ENCODE results near the gene TUBGCP2.

TUBGCP2 gene

GRCh38 chr10:133252223-133252552, 56.5 kb downstream of the TUBGCP2 start:
- H3K9ac ChIP-seq (ENCODE audit: low read length in 5 of 5): no peak overlapping the region
- H3K4me1 ChIP-seq (ENCODE audit: control insufficient read depth in 5 of 5, insufficient read depth in 5 of 5, low read length in 5 of 5): peaks cover 0 to 8% (median 2%) of the 10 kb centered on the region in 5 donors
- H3K4me3 ChIP-seq (ENCODE audit: low read depth in 1 of 5, low read length in 5 of 5): no peak overlapping the region
- H3K27ac ChIP-seq (ENCODE audit: low read depth, low read length): no peak overlapping the region
- H3K9me3 ChIP-seq (ENCODE audit: control insufficient read depth in 5 of 5, low read length in 5 of 5): no peaks in the 10 kb centered on the region
- peaks cover 21 to 38% (median 36%) of the 10 kb centered on the region in 5 donors for H3K27me3 ChIP-seq (ENCODE audit: control insufficient read depth in 5 of 5, insufficient read depth in 4 of 5, low read length in 5 of 5)
- no peaks in the 10 kb centered on the region for H3K36me3 ChIP-seq (ENCODE audit: control insufficient read depth in 5 of 5, insufficient read depth in 5 of 5, low read length in 5 of 5)

- peaks cover 25 to 39% (median 39%) of the 10 kb centered on the region in 5 donors for H3K27me3 ChIP-seq (ENCODE audit: control insufficient read depth in 5 of 5, insufficient read depth in 4 of 5, low read length in 5 of 5)
Observed at GRCh38 chr10:133251388-133252222, 57.1 kb downstream of the TUBGCP2 start.

DNA sequence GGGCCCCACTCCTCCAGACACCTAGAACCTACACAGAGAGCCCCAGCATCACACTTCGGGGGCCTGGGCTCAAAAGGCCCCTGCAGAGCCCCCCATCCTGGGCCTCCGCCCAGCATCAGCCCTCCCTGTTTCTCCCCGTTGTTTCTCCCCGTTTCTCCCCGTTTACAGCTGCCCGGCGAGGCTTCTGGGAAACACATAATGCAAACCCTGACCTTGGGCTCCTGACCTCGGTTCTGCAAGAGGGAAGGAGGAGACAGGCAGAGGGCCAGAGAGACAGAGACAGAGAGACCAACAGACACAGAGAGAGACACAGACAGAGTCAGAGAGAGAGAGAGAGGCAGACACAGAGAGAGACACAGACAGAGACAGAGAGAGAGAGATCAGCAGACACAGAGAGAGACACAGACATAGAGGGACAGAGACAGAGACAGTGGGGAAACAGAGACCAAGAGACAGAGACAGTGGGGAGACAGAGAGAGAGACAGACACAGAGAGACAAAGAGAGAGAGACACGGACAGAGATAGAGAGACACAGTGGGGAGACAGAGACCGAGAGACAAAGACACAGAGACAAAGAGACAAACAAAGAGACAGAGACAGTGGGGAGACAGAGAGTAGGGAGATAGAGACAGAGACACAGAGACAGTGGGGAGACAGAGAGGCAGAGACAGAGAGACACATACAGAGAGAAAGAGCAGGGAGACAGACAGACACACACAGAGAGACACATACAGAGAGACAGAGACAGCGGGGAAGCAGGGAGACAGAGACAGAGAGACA, 58.5 kb downstream of the TUBGCP2 start:
- Histone ChIP-seq H3K4me1 (ENCODE audit: control insufficient read depth in 5 of 5, insufficient read depth in 5 of 5, low read length in 5 of 5) (peaks cover 0 to 10% (median 0%) of the 10 kb centered on the region in 5 donors), H3K9ac (ENCODE audit: low read length in 5 of 5) (no peak overlapping the region), H3K36me3 (ENCODE audit: control insufficient read depth in 5 of 5, insufficient read depth in 5 of 5, low read length in 5 of 5) (no peaks in the 10 kb centered on the region), H3K27me3 (ENCODE audit: control insufficient read depth in 5 of 5, insufficient read depth in 4 of 5, low read length in 5 of 5) (peaks cover 32 to 51% (median 46%) of the 10 kb centered on the region in 5 donors), H3K27ac (ENCODE audit: low read depth, low read length) (no peak overlapping the region), H3K9me3 (ENCODE audit: control insufficient read depth in 5 of 5, low read length in 5 of 5) (no peaks in the 10 kb centered on the region), H3K4me3 (ENCODE audit: low read depth in 1 of 5, low read length in 5 of 5) (no peak overlapping the region)

More at GRCh38 chr10:133251388-133252222, 57.1 kb downstream of the TUBGCP2 start:
- H3K9me3 ChIP-seq (ENCODE audit: control insufficient read depth in 5 of 5, low read length in 5 of 5): no peaks in the 10 kb centered on the region
- H3K36me3 ChIP-seq (ENCODE audit: control insufficient read depth in 5 of 5, insufficient read depth in 5 of 5, low read length in 5 of 5): no peaks in the 10 kb centered on the region
- H3K27ac ChIP-seq (ENCODE audit: low read depth, low read length): no peak overlapping the region
- H3K9ac ChIP-seq (ENCODE audit: low read length in 5 of 5): no peak overlapping the region
- no peak overlapping the region for H3K4me3 ChIP-seq (ENCODE audit: low read depth in 1 of 5, low read length in 5 of 5)
- peaks cover 0 to 10% (median 0%) of the 10 kb centered on the region in 5 donors for H3K4me1 ChIP-seq (ENCODE audit: control insufficient read depth in 5 of 5, insufficient read depth in 5 of 5, low read length in 5 of 5)

DNA sequence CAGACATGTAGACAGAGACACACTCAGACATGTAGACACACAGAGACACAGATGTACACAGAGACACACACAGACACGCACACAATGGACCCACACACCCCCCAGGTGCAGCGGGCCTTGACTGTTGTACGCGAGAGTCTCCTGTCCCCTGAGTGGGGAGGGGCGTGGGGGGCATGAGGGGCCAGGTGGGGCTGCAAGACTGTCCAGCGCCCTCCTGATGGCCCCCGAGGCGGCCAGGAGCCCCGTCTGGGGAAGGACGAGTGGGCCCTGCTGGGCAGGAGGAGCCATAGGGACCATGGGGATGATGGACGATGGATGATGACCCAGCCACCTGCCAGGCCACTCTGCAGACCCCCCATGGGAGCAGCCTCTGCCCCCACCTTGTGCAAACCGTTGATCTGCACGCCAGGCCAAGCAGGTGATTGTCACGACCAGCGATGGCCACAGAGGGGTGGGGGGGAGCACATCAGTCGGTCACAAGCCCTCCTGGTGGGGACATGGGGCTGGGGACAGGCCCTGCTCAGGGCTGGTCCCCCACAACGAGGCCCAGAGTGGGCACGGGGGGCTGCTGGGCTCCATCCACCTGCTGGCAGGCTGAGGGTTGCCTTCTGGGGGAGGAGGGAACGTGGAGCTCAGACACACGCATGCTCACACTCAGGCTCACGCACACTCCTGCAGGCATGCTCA, 59.4 kb downstream of the TUBGCP2 start:
- Histone ChIP-seq H3K9ac (ENCODE audit: low read length in 5 of 5) (no peak overlapping the region), H3K27me3 (ENCODE audit: control insufficient read depth in 5 of 5, insufficient read depth in 4 of 5, low read length in 5 of 5) (peaks cover 36 to 54% (median 52%) of the 10 kb centered on the region in 5 donors), H3K4me1 (ENCODE audit: control insufficient read depth in 5 of 5, insufficient read depth in 5 of 5, low read length in 5 of 5) (peaks cover 0 to 10% (median 0%) of the 10 kb centered on the region in 5 donors), H3K27ac (ENCODE audit: low read depth, low read length) (no peak overlapping the region), H3K9me3 (ENCODE audit: control insufficient read depth in 5 of 5, low read length in 5 of 5) (no peaks in the 10 kb centered on the region), H3K4me3 (ENCODE audit: low read depth in 1 of 5, low read length in 5 of 5) (no peak overlapping the region), H3K36me3 (ENCODE audit: control insufficient read depth in 5 of 5, insufficient read depth in 5 of 5, low read length in 5 of 5) (no peaks in the 10 kb centered on the region)

GRCh38 chr10:133248334-133248715, 60.3 kb downstream of the TUBGCP2 start:
- H3K9me3 ChIP-seq (ENCODE audit: control insufficient read depth in 5 of 5, low read length in 5 of 5): no peaks in the 10 kb centered on the region
- no peak overlapping the region for H3K9ac ChIP-seq (ENCODE audit: low read length in 5 of 5)
- H3K27me3 ChIP-seq (ENCODE audit: control insufficient read depth in 5 of 5, insufficient read depth in 4 of 5, low read length in 5 of 5): peaks cover 40 to 60% (median 57%) of the 10 kb centered on the region in 5 donors
- H3K4me3 ChIP-seq (ENCODE audit: low read depth in 1 of 5, low read length in 5 of 5): no peak overlapping the region
- no peaks in the 10 kb centered on the region for H3K36me3 ChIP-seq (ENCODE audit: control insufficient read depth in 5 of 5, insufficient read depth in 5 of 5, low read length in 5 of 5)
- H3K27ac ChIP-seq (ENCODE audit: low read depth, low read length): no peak overlapping the region
- H3K4me1 ChIP-seq (ENCODE audit: control insufficient read depth in 5 of 5, insufficient read depth in 5 of 5, low read length in 5 of 5): peaks cover 0 to 6% (median 0%) of the 10 kb centered on the region in 5 donors

- peaks cover 41 to 64% (median 59%) of the 10 kb centered on the region in 5 donors for H3K27me3 ChIP-seq (ENCODE audit: control insufficient read depth in 5 of 5, insufficient read depth in 4 of 5, low read length in 5 of 5)
- H3K9me3 ChIP-seq (ENCODE audit: control insufficient read depth in 5 of 5, low read length in 5 of 5): no peaks in the 10 kb centered on the region
- no peak overlapping the region for H3K27ac ChIP-seq (ENCODE audit: low read depth, low read length)
- peaks cover 0 to 5% (median 0%) of the 10 kb centered on the region in 5 donors for H3K4me1 ChIP-seq (ENCODE audit: control insufficient read depth in 5 of 5, insufficient read depth in 5 of 5, low read length in 5 of 5)
- no peak overlapping the region for H3K9ac ChIP-seq (ENCODE audit: low read length in 5 of 5)
- H3K4me3 ChIP-seq (ENCODE audit: low read depth in 1 of 5, low read length in 5 of 5): no peak overlapping the region
- H3K36me3 ChIP-seq (ENCODE audit: control insufficient read depth in 5 of 5, insufficient read depth in 5 of 5, low read length in 5 of 5): no peaks in the 10 kb centered on the region
Observed at GRCh38 chr10:133247681-133248333, 60.9 kb downstream of the TUBGCP2 start.

GRCh38 chr10:133246236-133246626, 62.4 kb downstream of the TUBGCP2 start:
- Histone ChIP-seq H3K9ac (ENCODE audit: low read length in 5 of 5) (no peak overlapping the region), H3K4me3 (ENCODE audit: low read depth in 1 of 5, low read length in 5 of 5) (no peak overlapping the region), H3K36me3 (ENCODE audit: control insufficient read depth in 5 of 5, insufficient read depth in 5 of 5, low read length in 5 of 5) (no peaks in the 10 kb centered on the region), H3K9me3 (ENCODE audit: control insufficient read depth in 5 of 5, low read length in 5 of 5) (no peaks in the 10 kb centered on the region), H3K27me3 (ENCODE audit: control insufficient read depth in 5 of 5, insufficient read depth in 4 of 5, low read length in 5 of 5) (peaks cover 53 to 70% (median 67%) of the 10 kb centered on the region in 5 donors), H3K27ac (ENCODE audit: low read depth, low read length) (no peak overlapping the region), H3K4me1 (ENCODE audit: control insufficient read depth in 5 of 5, insufficient read depth in 5 of 5, low read length in 5 of 5) (peaks cover 0 to 13% (median 4%) of the 10 kb centered on the region in 5 donors)

GRCh38 chr10:133245439-133246235, 63.0 kb downstream of the TUBGCP2 start:
- Histone ChIP-seq H3K27ac (ENCODE audit: low read depth, low read length) (no peak overlapping the region), H3K36me3 (ENCODE audit: control insufficient read depth in 5 of 5, insufficient read depth in 5 of 5, low read length in 5 of 5) (no peaks in the 10 kb centered on the region), H3K9ac (ENCODE audit: low read length in 5 of 5) (no peak overlapping the region), H3K4me1 (ENCODE audit: control insufficient read depth in 5 of 5, insufficient read depth in 5 of 5, low read length in 5 of 5) (peaks cover 0 to 18% (median 4%) of the 10 kb centered on the region in 5 donors), H3K9me3 (ENCODE audit: control insufficient read depth in 5 of 5, low read length in 5 of 5) (no peaks in the 10 kb centered on the region), H3K27me3 (ENCODE audit: control insufficient read depth in 5 of 5, insufficient read depth in 4 of 5, low read length in 5 of 5) (peaks cover 53 to 74% (median 73%) of the 10 kb centered on the region in 5 donors), H3K4me3 (ENCODE audit: low read depth in 1 of 5, low read length in 5 of 5) (no peak overlapping the region)

DNA sequence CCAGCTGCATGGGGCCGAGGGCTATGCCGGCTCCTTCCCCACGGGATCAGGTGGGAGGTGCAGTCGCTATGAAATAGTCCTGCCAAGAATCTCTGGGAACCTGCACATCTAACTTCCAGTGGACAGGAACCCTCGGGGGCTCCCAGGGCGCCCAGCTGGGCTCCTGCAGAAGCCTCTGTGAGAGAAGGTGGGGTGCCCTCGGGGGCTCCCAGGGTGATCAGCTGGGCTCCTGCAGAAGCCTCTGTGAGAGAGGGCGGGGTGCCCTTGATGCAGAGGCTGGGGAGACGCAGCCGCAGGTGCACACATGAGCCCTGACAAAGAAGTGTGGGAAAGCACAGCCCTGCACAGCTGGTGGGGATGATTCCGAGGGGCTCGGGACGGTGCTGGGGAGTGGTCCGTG, 65.1 kb downstream of the TUBGCP2 start:
- Histone ChIP-seq H3K27ac (ENCODE audit: low read depth, low read length) (no peak overlapping the region), H3K9me3 (ENCODE audit: control insufficient read depth in 5 of 5, low read length in 5 of 5) (no peaks in the 10 kb centered on the region), H3K4me1 (ENCODE audit: control insufficient read depth in 5 of 5, insufficient read depth in 5 of 5, low read length in 5 of 5) (peaks cover 0 to 18% (median 4%) of the 10 kb centered on the region in 5 donors), H3K27me3 (ENCODE audit: control insufficient read depth in 5 of 5, insufficient read depth in 4 of 5, low read length in 5 of 5) (peaks cover 48 to 71% (median 66%) of the 10 kb centered on the region in 5 donors), H3K9ac (ENCODE audit: low read length in 5 of 5) (no peak overlapping the region), H3K4me3 (ENCODE audit: low read depth in 1 of 5, low read length in 5 of 5) (no peak overlapping the region), H3K36me3 (ENCODE audit: control insufficient read depth in 5 of 5, insufficient read depth in 5 of 5, low read length in 5 of 5) (no peaks in the 10 kb centered on the region)
